HEK293 (cell line): Measurements from ENCODE around the gene WLS.

ENCODE experiments used
- GLIS1 ChIP-seq: fragments of 450-650 bp; formaldehyde crosslinking; IDR thresholded peaks from 2 replicates; pipeline ENCODE4 v1.5.1; 2016; ENCODE audit warnings: missing biosample characterization, missing genetic modification characterization
- ZBTB17 ChIP-seq: fragments of 450-650 bp; formaldehyde crosslinking; IDR thresholded peaks from 2 replicates; pipeline ENCODE4 v1.5.1; 2016; ENCODE audit warnings: missing biosample characterization, missing genetic modification characterization
- ZFHX2 ChIP-seq: fragments of 450-650 bp; formaldehyde crosslinking; conservative IDR thresholded peaks from 2 replicates; pipeline ENCODE4 v1.5.1; 2016; ENCODE audit warnings: missing biosample characterization, missing genetic modification characterization
- ZNF155 ChIP-seq: fragments of 450-650 bp; formaldehyde crosslinking; IDR thresholded peaks from 2 replicates; pipeline ENCODE4 v1.5.1; 2016; ENCODE audit warnings: missing biosample characterization, missing genetic modification characterization
- ZNF169 ChIP-seq: fragments of 450-650 bp; formaldehyde crosslinking; IDR thresholded peaks from 2 replicates; pipeline ENCODE4 v1.5.1; 2016; ENCODE audit warnings: missing biosample characterization, missing genetic modification characterization
- ZNF350 ChIP-seq: fragments of 450-650 bp; formaldehyde crosslinking; IDR thresholded peaks from 2 replicates; pipeline ENCODE4 v1.5.0; 2017; ENCODE audit warnings: missing biosample characterization, mild to moderate bottlenecking, missing genetic modification characterization
- ZNF629 ChIP-seq: fragments of 450-650 bp; formaldehyde crosslinking; IDR thresholded peaks from 2 replicates; pipeline ENCODE4 v1.5.1; 2017; ENCODE audit warnings: missing biosample characterization, missing genetic modification characterization
- ZNF654 ChIP-seq: fragments of 450-650 bp; formaldehyde crosslinking; IDR thresholded peaks from 2 replicates; pipeline ENCODE4 v1.5.1; 2016; ENCODE audit warnings: low read depth, missing biosample characterization, missing genetic modification characterization
- ZNF660 ChIP-seq: fragments of 450-650 bp; IDR thresholded peaks from 2 replicates; pipeline ENCODE4 v1.5.1; 2018; ENCODE audit warnings: missing biosample characterization, mild to moderate bottlenecking, missing genetic modification characterization
- TF ChIP-seq, protein P1 (sequence below): fragments of 450-650 bp; formaldehyde crosslinking; IDR thresholded peaks from 2 replicates; pipeline ENCODE4 v1.5.1; 2016; ENCODE audit warnings: missing biosample characterization, missing genetic modification characterization
- TF ChIP-seq, protein P2 (sequence below): fragments of 450-650 bp; formaldehyde crosslinking; IDR thresholded peaks from 2 replicates; pipeline ENCODE4 v1.5.1; 2016; ENCODE audit warnings: missing biosample characterization, missing genetic modification characterization, low read depth
- TF ChIP-seq, protein P3 (sequence below): fragments of 450-650 bp; formaldehyde crosslinking; IDR thresholded peaks from 2 replicates; pipeline ENCODE4 v1.5.0; 2017; ENCODE audit warnings: missing biosample characterization, missing genetic modification characterization, borderline replicate concordance
- TF ChIP-seq, protein P4 (sequence below): fragments of 450-650 bp; formaldehyde crosslinking; optimal IDR thresholded peaks from 2 replicates; pipeline ENCODE3; 2016; ENCODE audit warnings: missing biosample characterization, mild to moderate bottlenecking, missing genetic modification characterization

DNA sequence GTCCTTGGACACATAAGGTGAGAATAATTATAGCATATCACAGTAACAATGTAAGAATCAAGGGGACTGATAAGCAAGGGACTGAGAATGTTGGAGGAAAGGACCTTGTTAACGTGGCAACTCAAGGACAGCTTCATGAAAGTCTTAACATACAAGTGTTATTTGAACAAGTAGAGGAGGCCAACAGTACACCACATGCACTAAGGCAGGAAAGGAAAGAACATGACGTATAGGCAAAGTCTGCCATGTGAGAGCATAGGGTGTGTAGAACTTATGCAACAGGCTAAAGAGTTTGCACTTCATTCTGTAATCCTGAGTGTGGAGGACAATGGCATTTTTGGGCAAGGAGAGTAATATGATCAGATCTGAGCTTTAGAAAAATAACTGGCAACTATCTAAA lies 148.6 kb downstream of the WLS start:
- TF ChIP-seq, protein P1, sequence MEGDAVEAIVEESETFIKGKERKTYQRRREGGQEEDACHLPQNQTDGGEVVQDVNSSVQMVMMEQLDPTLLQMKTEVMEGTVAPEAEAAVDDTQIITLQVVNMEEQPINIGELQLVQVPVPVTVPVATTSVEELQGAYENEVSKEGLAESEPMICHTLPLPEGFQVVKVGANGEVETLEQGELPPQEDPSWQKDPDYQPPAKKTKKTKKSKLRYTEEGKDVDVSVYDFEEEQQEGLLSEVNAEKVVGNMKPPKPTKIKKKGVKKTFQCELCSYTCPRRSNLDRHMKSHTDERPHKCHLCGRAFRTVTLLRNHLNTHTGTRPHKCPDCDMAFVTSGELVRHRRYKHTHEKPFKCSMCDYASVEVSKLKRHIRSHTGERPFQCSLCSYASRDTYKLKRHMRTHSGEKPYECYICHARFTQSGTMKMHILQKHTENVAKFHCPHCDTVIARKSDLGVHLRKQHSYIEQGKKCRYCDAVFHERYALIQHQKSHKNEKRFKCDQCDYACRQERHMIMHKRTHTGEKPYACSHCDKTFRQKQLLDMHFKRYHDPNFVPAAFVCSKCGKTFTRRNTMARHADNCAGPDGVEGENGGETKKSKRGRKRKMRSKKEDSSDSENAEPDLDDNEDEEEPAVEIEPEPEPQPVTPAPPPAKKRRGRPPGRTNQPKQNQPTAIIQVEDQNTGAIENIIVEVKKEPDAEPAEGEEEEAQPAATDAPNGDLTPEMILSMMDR, result no peak
- TF ChIP-seq ZNF654 (tag by site-specific recombination) (no peak), ZBTB17 (tag by site-specific recombination) (no peak), ZNF155 (tag by site-specific recombination) (no peak), GLIS1 (tag by site-specific recombination) (no peak), ZNF660 (tag by site-specific recombination) (no peak), ZNF350 (no peak), ZFHX2 (tag by site-specific recombination) (no peak), ZNF169 (tag by site-specific recombination) (no peak), ZNF629 (no peak)
- TF ChIP-seq, protein P2, sequence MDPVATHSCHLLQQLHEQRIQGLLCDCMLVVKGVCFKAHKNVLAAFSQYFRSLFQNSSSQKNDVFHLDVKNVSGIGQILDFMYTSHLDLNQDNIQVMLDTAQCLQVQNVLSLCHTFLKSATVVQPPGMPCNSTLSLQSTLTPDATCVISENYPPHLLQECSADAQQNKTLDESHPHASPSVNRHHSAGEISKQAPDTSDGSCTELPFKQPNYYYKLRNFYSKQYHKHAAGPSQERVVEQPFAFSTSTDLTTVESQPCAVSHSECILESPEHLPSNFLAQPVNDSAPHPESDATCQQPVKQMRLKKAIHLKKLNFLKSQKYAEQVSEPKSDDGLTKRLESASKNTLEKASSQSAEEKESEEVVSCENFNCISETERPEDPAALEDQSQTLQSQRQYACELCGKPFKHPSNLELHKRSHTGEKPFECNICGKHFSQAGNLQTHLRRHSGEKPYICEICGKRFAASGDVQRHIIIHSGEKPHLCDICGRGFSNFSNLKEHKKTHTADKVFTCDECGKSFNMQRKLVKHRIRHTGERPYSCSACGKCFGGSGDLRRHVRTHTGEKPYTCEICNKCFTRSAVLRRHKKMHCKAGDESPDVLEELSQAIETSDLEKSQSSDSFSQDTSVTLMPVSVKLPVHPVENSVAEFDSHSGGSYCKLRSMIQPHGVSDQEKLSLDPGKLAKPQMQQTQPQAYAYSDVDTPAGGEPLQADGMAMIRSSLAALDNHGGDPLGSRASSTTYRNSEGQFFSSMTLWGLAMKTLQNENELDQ (tag by site-specific recombination), result no peak
- TF ChIP-seq, protein P3, sequence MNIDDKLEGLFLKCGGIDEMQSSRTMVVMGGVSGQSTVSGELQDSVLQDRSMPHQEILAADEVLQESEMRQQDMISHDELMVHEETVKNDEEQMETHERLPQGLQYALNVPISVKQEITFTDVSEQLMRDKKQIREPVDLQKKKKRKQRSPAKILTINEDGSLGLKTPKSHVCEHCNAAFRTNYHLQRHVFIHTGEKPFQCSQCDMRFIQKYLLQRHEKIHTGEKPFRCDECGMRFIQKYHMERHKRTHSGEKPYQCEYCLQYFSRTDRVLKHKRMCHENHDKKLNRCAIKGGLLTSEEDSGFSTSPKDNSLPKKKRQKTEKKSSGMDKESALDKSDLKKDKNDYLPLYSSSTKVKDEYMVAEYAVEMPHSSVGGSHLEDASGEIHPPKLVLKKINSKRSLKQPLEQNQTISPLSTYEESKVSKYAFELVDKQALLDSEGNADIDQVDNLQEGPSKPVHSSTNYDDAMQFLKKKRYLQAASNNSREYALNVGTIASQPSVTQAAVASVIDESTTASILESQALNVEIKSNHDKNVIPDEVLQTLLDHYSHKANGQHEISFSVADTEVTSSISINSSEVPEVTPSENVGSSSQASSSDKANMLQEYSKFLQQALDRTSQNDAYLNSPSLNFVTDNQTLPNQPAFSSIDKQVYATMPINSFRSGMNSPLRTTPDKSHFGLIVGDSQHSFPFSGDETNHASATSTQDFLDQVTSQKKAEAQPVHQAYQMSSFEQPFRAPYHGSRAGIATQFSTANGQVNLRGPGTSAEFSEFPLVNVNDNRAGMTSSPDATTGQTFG (tag by site-specific recombination), result no peak
- TF ChIP-seq, protein P4, sequence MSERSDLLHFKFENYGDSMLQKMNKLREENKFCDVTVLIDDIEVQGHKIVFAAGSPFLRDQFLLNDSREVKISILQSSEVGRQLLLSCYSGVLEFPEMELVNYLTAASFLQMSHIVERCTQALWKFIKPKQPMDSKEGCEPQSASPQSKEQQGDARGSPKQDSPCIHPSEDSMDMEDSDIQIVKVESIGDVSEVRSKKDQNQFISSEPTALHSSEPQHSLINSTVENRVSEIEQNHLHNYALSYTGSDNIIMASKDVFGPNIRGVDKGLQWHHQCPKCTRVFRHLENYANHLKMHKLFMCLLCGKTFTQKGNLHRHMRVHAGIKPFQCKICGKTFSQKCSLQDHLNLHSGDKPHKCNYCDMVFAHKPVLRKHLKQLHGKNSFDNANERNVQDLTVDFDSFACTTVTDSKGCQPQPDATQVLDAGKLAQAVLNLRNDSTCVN (tag by site-specific recombination), result no peak
